GM08714 (cell line): ENCODE measurements around the gene ZNF341.

ENCODE experiments used
- H3K4me3 ChIP-seq: fragments of 200-500 bp; sonication (Bioruptor generic); 2 replicates; pipeline ENCODE4 v1.5.1; 2014; ENCODE audit warnings: mild to moderate bottlenecking, low read length, inconsistent platforms
- ZNF274 ChIP-seq: IDR thresholded peaks from 2 replicates; pipeline ENCODE4 v1.6.1; 2012; ENCODE audit warnings: mild to moderate bottlenecking, low read depth, low read length

The ZNF341 gene

DNA sequence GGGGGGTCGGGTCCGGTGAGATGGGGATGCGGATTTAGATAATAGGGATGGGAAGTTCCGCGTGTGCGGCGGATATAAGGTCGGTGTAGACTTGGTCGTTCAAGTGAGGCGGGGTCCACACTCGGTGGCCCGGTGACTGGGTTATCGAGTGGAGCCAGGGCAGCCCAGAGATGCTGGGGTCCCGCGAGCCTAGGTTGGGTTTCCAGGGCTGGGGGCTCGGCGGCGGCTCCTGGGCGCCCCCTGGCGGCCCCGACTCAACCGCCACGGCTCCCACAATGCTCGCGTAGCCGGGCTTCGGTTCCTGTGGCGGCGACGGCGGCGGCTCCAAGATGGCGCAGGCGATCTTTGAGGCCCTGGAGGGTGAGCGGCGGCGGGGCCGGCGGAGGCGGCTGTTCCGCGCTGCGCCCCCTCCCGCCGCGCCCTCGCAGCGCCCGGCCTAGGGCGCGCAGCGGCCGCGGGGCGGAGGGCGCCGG, at the start of gene ZNF341:
TSS of gene ZNF341 (plus strand) at position 304 of the 473 bp plus-strand sequence. CDS start at position 330, 26 bp downstream.
- no peak for TF ChIP-seq ZNF274
- peak within 1 kb of the TSS; percentile 61; the same call in 1 of the 2 replicates for H3K4me3 ChIP-seq

DNA sequence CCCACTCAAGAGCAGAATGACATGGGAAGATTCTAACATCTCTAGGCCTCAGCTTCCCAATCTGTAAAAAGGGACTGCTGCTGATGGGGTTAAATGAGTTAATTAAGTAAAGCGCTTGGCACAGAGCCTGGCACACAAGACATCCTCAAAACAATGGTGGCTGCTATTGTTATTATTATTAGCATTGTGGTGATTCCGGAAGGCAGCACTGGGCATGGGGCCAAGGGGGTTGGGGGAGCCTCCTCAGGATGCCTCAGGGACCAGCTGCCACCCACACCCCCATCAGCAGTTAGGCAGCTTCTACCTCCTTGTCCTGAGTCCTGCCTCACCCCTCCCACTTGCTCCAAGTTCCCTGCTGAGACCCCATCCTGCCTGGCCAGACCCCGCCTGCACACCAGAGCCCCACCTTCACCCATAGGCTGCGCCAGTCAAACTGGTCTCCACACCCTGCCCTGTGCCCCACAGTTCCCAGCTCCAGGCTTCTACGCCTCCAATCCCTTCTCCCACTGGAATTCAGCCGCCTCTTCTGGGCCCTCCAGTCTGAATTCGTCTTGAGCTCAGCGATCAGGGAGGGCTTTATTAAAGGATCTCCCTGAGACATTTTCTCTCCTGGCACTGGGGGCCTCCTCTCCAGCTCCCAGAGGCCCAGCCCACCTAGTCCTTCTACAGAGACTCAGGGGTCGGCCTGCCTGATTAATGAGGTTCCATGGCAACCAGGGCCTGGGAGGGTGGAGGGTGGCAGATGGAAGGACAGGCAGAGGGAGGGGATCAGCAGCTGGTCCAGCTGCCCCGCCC, 47.1 kb upstream of the ZNF341 start:
- peak overlapping the region; percentile 87 for H3K4me3 ChIP-seq
- no peak for TF ChIP-seq ZNF274

GRCh38 chr20:33685328-33686099, 46.3 kb upstream of the ZNF341 start:
- TF ChIP-seq ZNF274 = no peak
- peak overlapping the region; percentile 87 for H3K4me3 ChIP-seq

DNA sequence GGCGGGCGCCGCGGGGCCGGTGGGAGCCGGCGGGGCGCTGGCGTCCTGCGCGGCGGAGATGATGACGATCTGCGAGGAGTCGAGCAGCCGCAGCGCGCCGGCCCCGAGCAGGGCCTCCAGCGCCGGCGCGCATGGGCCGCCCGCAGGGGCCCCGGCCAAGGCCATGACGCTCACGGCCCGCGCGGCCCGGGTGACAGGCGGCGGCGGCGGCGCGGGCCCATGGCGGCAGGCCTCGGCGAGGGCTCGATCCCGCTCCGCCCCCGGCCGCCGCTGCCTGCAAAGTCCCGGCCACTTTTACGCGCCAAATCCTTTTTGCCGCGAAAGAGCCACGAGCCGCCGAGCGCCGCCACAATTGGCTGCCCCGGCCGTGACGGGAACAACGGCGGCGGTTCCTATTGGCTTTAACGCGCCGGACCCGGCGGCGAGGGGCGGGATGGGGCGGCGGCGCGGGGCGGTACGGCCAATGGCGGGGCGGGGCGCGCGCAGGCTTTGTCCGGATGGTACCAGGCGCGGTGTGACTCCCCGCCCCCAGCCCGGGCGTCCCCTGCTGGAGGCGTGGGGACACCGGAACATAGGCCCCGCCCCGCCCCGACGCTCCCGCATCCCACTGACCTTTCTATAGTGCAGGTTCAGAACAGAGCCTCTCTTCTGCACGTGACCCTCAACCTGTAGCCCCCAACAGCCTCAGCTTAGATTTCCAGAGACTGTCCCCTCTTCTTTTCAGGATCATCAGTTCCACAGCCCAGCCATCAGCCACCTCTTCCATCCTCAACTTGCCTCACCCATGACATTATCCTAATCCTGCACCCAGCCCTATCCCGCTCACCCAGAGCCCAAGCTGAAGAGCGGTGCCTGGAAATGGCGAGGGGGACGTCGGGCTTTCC, 45.5 kb upstream of the ZNF341 start, which contains the start of gene E2F1:
TSS of gene E2F1 (minus strand) at position 286 of the 884 bp plus-strand sequence. CDS start at position 165, 121 bp downstream.
- peak within 1 kb of the TSS; percentile 87 for H3K4me3 ChIP-seq
- TF ChIP-seq ZNF274 = peak; percentile 48; the same call in 1 of the 2 replicates

DNA sequence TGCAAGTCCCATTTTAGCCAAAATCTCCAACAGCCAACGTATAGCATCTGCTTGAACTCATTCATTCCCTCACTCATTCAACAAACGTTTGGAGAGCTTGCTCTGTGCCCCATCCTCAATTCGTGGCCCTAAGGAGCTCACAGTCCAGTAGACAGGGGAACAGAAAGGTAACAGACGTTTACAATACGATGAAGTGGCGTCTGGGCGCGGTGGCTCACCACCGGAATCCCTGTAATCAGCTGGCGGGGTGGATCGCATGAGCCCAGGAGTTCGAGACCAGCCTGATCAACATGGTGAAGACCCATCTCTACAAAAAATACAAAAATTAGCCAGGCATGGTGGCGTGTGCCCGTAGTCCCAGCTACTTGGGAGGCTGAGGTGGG, 44.8 kb upstream of the ZNF341 start:
- TF ChIP-seq ZNF274 = no peak
- peak overlapping the region; percentile 4; the same call in 1 of the 2 replicates for H3K4me3 ChIP-seq

GRCh38 chr20:33687370-33687915, 44.4 kb upstream of the ZNF341 start:
- TF ChIP-seq ZNF274 = no peak
- no peak overlapping the region for H3K4me3 ChIP-seq

DNA sequence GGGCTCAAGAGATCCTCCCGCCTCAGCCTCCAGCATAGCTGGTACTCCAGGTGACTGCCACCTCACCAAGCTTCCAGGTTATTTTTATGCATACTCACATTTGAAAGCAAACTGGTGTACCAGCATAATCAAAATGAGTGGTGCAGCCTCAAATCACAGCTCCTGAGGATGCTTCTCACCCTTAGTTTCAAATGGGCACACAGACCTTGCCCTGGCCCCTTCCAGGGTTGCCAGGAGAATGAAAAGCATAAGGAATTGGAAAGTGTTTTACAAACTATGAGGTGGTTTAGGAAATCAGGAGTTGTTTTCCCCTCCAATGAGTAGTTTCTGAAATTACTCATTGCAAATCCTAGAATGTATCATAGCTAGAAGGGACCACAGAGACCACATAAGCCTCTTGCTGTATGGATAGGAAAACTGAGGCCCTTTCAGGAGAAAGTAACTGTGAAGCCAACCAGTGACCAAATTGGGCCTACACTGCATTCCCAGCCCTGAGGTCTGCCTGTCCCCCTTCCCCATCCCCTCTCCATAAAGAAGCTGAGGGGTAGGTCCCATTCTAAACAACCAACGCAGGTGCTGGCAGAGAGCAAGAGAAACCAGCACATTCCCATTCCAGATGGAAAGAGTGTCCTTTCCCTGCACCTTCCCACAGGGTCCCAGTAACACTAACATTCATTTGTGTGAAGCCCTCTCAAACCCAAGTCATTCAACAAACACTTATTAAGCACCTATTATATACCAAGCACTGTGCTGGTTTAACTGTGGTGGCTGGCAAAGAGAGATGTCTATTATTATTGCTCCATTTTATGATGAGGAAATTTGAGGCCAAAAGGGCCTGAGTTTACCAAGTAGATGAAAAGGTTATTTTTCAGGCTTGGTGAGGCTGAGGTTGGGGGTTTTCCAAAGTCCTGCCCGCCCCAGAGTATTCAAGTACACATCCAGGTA, 43.5 kb upstream of the ZNF341 start:
- no peak overlapping the region for H3K4me3 ChIP-seq
- no peak for TF ChIP-seq ZNF274

GRCh38 chr20:33688938-33689424, 42.8 kb upstream of the ZNF341 start:
- no peak overlapping the region for H3K4me3 ChIP-seq
- no peak for TF ChIP-seq ZNF274

DNA sequence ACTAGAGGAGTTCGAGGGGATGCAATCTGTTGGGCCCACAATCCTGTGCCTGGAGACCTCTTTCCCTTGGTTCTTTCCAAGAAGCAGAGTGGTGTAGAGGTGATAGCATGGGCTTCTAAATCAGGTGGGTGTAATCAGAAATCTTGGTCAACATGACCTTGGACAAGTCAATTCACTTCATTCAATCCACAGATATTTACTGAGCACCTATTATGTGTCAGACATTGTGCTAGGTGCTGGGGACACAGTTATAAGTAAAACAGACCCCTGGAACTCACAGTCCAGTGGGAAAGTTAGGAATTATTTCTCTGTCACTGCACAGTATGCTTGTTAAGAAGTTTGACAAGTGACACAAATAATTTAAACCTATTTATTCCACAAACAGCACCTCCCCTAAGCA, 42.3 kb upstream of the ZNF341 start:
- no peak overlapping the region for H3K4me3 ChIP-seq
- TF ChIP-seq ZNF274 = no peak

GRCh38 chr20:33689973-33690372, 41.8 kb upstream of the ZNF341 start:
- no peak overlapping the region for H3K4me3 ChIP-seq
- no peak for TF ChIP-seq ZNF274

GRCh38 chr20:33693289-33693688, 38.5 kb upstream of the ZNF341 start:
- H3K4me3 ChIP-seq = no peak overlapping the region
- no peak for TF ChIP-seq ZNF274

DNA sequence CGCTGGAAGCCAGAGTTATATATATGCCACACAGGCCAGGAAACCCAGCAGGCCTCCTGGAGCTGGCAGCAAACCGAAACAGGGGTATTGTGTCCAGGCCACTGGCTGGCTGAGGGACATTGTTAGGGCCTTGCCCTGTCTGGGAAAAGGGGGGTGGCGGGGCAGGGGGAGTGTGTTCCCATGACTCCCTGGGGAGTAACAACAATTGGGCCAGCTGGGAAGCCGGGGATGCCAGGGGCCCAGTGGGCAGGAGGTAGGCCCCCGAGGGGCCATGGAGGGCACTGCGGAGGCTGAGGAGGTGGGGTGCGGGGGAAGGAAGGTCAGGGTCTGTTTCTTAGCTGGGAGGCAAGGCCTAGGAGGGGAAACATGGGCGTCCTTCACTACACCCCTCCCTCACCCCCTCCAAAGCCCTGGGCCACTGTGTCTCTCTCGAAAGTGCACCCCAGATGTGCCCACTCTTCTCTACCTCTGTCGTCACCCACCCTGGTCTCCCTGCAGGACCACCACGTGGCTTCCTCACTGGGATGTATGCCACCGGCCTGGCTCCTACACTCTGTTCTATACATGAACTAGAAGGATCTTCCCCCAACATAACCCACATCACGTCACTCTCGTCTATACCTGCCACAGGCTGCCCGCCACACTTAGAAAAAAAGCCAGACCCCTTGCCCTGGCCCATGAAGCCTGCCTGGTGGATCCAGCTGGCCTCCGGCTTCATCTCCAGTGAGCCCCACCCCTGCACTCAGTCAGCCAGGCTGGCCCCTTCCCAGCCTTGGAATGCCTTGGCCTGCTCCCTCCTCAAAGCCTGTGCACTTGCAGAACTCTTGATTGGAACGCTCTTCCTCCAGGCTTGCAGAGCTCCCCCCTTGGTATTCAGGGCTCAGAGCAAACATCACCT, 37.8 kb upstream of the ZNF341 start:
- H3K4me3 ChIP-seq = no peak overlapping the region
- no peak for TF ChIP-seq ZNF274
